CD14-positive monocyte (primary cell): ENCODE data around the gene KCNQ1. TPM values are rescaled to one million over a fixed set of nuclear protein-coding genes. Genes with fewer than 3 reads are reported as not detected.

Source experiments
- DNase-seq, 3 donors: peaks; one replicate each; pipeline ENCODE4 v3.0.0-alpha.2; 2011 to 2022
- H2AFZ ChIP-seq: 2 replicates; pipeline ENCODE4 v1.6.0; 2012; ENCODE audit warnings: mild to moderate bottlenecking, low read depth, low read length, inconsistent platforms; ENCODE audit not compliant: insufficient read depth, poor library complexity, severe bottlenecking
- H3K27ac ChIP-seq, 2 donors: 1 replicate in 1 of 2; 2 replicates in 1 of 2; pipeline ENCODE4 v1.5.1; 2012 to 2013; ENCODE audit warnings: low read length in 2 of 2, control low read depth in 1 of 2, inconsistent platforms in 1 of 2, low read depth in 1 of 2, mild to moderate bottlenecking in 1 of 2
- H3K27me3 ChIP-seq, 2 donors: one replicate each; pipeline versions ENCODE4 v1.6.0 to v1.6.1; 2011 to 2013; ENCODE audit warnings: low read length in 2 of 2; ENCODE audit not compliant: control insufficient read depth in 2 of 2, insufficient read depth in 2 of 2
- H3K36me3 ChIP-seq, 2 donors: replicated peaks in 1 of 2; 1 replicate in 1 of 2; 2 replicates in 1 of 2; pipeline versions ENCODE4 v1.5.1 to v1.6.1; 2012 to 2013; ENCODE audit warnings: low read length in 2 of 2, control low read depth in 1 of 2, inconsistent platforms in 1 of 2, mild to moderate bottlenecking in 1 of 2; ENCODE audit not compliant: insufficient read depth in 2 of 2, control insufficient read depth in 1 of 2
- H3K4me1 ChIP-seq, 2 donors: 1 replicate in 1 of 2; 2 replicates in 1 of 2; pipeline versions ENCODE4 v1.5.1 to v1.6.1; 2012 to 2013; ENCODE audit warnings: low read length in 2 of 2, control low read depth in 1 of 2, inconsistent platforms in 1 of 2, mild to moderate bottlenecking in 1 of 2, moderate library complexity in 1 of 2; ENCODE audit not compliant: insufficient read depth in 2 of 2, control insufficient read depth in 1 of 2
- H3K4me2 ChIP-seq: replicated peaks from 2 replicates; pipeline ENCODE3; 2012; ENCODE audit warnings: low read length, moderate library complexity, mild to moderate bottlenecking; ENCODE audit not compliant: poor library complexity, severe bottlenecking; ENCODE audit errors: extremely low read depth
- H3K4me3 ChIP-seq, 3 experiments: fragments of 200-600 bp in 1 of 3; sonication (generic) in 1 of 3; replicated peaks in 1 of 3; 1 replicate in 2 of 3; 2 replicates in 1 of 3; pipeline ENCODE4 v1.5.1; 2011 to 2013; ENCODE audit warnings: low read length in 3 of 3, mild to moderate bottlenecking in 3 of 3, control low read depth in 2 of 3, low read depth in 2 of 3, inconsistent platforms in 1 of 3, moderate library complexity in 1 of 3
- H3K79me2 ChIP-seq: 2 replicates; pipeline ENCODE4 v1.6.0; 2012; ENCODE audit warnings: mild to moderate bottlenecking, control low read depth, inconsistent platforms, low read length, moderate library complexity; ENCODE audit not compliant: insufficient read depth
- H3K9ac ChIP-seq: 2 replicates; pipeline ENCODE4 v1.6.0; 2017; ENCODE audit warnings: low read length, mild to moderate bottlenecking; ENCODE audit not compliant: insufficient read depth, poor library complexity, severe bottlenecking
- H3K9me3 ChIP-seq, 2 donors: replicated peaks in 1 of 2; 1 replicate in 1 of 2; 2 replicates in 1 of 2; pipeline versions ENCODE4 v1.5.1 to v1.6.1; 2012 to 2013; ENCODE audit warnings: low read length in 2 of 2, control low read depth in 1 of 2; ENCODE audit not compliant: control insufficient read depth in 1 of 2, insufficient read depth in 1 of 2
- H4K20me1 ChIP-seq: 2 replicates; pipeline ENCODE4 v1.6.0; 2012; ENCODE audit warnings: mild to moderate bottlenecking, low read length, control low read depth, moderate library complexity; ENCODE audit not compliant: insufficient read depth
- H3K27ac Mint-ChIP-seq, 7 donors: one replicate each; pipeline ENCODE4 v1.8.0; 2020; ENCODE audit warnings: mild to moderate bottlenecking in 7 of 7, mixed read lengths in 7 of 7, moderate library complexity in 6 of 7, inconsistent platforms in 2 of 7
- H3K27me3 Mint-ChIP-seq, 3 donors: one replicate each; pipeline ENCODE4 v1.8.0; 2021 to 2022; ENCODE audit warnings: low read depth in 3 of 3, mild to moderate bottlenecking in 3 of 3, mixed read lengths in 3 of 3, moderate library complexity in 3 of 3, inconsistent platforms in 1 of 3
- H3K36me3 Mint-ChIP-seq, 2 donors: one replicate each; pipeline ENCODE4 v1.8.0; 2020; ENCODE audit warnings: mixed read lengths in 2 of 2, inconsistent platforms in 1 of 2, mild to moderate bottlenecking in 1 of 2
- H3K4me1 Mint-ChIP-seq: one replicate; pipeline ENCODE4 v1.8.0; 2020; ENCODE audit warnings: mild to moderate bottlenecking, mixed read lengths
- H3K4me3 Mint-ChIP-seq, 2 donors: one replicate each; pipeline ENCODE4 v1.8.0; 2020; ENCODE audit warnings: mild to moderate bottlenecking in 2 of 2, mixed read lengths in 2 of 2, moderate library complexity in 1 of 2
- H3K9me3 Mint-ChIP-seq, 7 donors: one replicate each; pipeline ENCODE4 v1.8.0; 2020 to 2022; ENCODE audit warnings: mixed read lengths in 7 of 7, mild to moderate bottlenecking in 6 of 7, moderate library complexity in 6 of 7, inconsistent platforms in 2 of 7
- WGBS: methylation state at CpG from one replicate; pipeline ENCODE4 v1.1.5; 2013; ENCODE audit warnings: missing lambda C conversion rate; ENCODE audit not compliant: insufficient coverage; 5-methylcytosine and 5-hydroxymethylcytosine counted together
- intact Hi-C, 2 donors: fragments of 100-400 bp; cut with micrococcal nuclease; formaldehyde crosslinking; loops; one replicate each; pipeline versions ENCODE4 v1.15.0 to v1.15.1; 2023
- polyA plus RNA-seq, 3 donors: library from polyadenylated mRNA; depleted of rRNA in 1 of 3; unstranded in 2 of 3; stranded (reverse) in 1 of 3; fragments of 300-500 nt in 2 of 3; fragments of >200 nt in 1 of 3; fragmentation: Illumina TruSeq in 2 of 3; gene quantifications; 1 replicate in 2 of 3; 2 replicates in 1 of 3; pipeline ENCODE4 v1.2.3, GENCODE V29; 2012 to 2021
- TF ChIP-seq, protein P1 (sequence below): fragments of 200-600 bp; IDR thresholded peaks from one replicate; pipeline ENCODE4 v1.8.0; 2022; ENCODE audit warnings: antibody characterized with exemption, mild to moderate bottlenecking

KCNQ1 gene
- polyA plus RNA-seq, 3 donors = 14.9 to 31.8 (median 21.6) TPM

GRCh38 chr11:2892967-2893528 lies 448.2 kb downstream of the KCNQ1 start:
- 50% methylated on average over 2 of the region's 4 CpGs for WGBS
- Histone ChIP-seq H3K27ac (peak overlapping the region; percentile 23 to 68), H3K36me3 (no peaks in the 10 kb centered on the region), H3K9me3 (no peaks in the 10 kb centered on the region), H3K4me1 (peaks cover 29 to 30% of the 10 kb centered on the region in 2 donors), H3K79me2 (no peaks in the 10 kb centered on the region), H3K9ac (peak overlapping the region; percentile 63), H3K27me3 (peaks cover 0 to 2% of the 10 kb centered on the region in 2 donors), H3K4me3 (peak overlapping the region in 2 of 3 experiments; percentile 49 to 77), H2AFZ (peak overlapping the region; percentile 76), H3K4me2 (peak overlapping the region; percentile 88), H4K20me1 (peaks cover 3% of the 10 kb centered on the region)
- Mint-ChIP-seq H3K27ac (peak overlapping the region; percentile 26 to 88 (median 77)), H3K4me3 (peak overlapping the region; percentile 72 to 82), H3K9me3 (peaks cover 0 to 2% (median 0%) of the 10 kb centered on the region in 7 donors), H3K36me3 (peaks cover 7 to 14% of the 10 kb centered on the region in 2 donors), H3K27me3 (peaks cover 4 to 24% (median 10%) of the 10 kb centered on the region in 3 donors), H3K4me1 (peaks cover 31% of the 10 kb centered on the region)
- DNase-seq = peak; percentile 61 to 64 (median 63)
- intact Hi-C loops = no loop called here
- TF ChIP-seq, protein P1, sequence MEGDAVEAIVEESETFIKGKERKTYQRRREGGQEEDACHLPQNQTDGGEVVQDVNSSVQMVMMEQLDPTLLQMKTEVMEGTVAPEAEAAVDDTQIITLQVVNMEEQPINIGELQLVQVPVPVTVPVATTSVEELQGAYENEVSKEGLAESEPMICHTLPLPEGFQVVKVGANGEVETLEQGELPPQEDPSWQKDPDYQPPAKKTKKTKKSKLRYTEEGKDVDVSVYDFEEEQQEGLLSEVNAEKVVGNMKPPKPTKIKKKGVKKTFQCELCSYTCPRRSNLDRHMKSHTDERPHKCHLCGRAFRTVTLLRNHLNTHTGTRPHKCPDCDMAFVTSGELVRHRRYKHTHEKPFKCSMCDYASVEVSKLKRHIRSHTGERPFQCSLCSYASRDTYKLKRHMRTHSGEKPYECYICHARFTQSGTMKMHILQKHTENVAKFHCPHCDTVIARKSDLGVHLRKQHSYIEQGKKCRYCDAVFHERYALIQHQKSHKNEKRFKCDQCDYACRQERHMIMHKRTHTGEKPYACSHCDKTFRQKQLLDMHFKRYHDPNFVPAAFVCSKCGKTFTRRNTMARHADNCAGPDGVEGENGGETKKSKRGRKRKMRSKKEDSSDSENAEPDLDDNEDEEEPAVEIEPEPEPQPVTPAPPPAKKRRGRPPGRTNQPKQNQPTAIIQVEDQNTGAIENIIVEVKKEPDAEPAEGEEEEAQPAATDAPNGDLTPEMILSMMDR = no peak

DNA sequence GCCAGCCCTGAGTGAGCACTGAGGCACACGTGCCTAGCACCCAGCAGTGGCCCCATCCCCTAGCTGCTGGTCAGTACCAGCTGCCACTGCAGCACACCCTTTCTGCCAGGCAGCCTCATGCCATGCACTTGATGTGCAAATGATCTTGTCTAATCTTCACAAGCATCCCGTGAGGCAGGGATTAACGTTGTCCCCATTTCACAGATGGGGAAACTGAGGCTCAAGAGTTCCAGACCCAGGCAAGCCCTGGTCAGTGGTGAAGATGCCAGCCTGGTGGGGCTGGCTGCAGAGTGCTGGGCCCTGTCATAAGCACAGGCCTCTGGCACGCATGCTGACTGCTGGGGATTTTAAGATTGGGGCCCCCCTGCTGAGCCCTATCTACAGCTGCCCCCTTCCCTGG lies 449.1 kb downstream of the KCNQ1 start:
- Histone ChIP-seq H3K4me2 (no peak overlapping the region), H3K4me1 (peaks cover 38 to 39% of the 10 kb centered on the region in 2 donors), H3K9ac (no peak overlapping the region), H3K79me2 (no peaks in the 10 kb centered on the region), H2AFZ (no peak overlapping the region), H3K9me3 (no peaks in the 10 kb centered on the region), H3K36me3 (no peaks in the 10 kb centered on the region), H3K27me3 (no peaks in the 10 kb centered on the region), H3K27ac (no peak overlapping the region), H3K4me3 (no peak overlapping the region), H4K20me1 (peaks cover 3% of the 10 kb centered on the region)
- WGBS = 93% methylated on average over 3 of the region's 4 CpGs
- intact Hi-C loops = no loop called here
- Mint-ChIP-seq H3K4me1 (peaks cover 38% of the 10 kb centered on the region), H3K36me3 (peaks cover 9 to 15% of the 10 kb centered on the region in 2 donors), H3K9me3 (peaks cover 0 to 2% (median 0%) of the 10 kb centered on the region in 7 donors), H3K27me3 (peaks cover 4 to 20% (median 10%) of the 10 kb centered on the region in 3 donors), H3K27ac (peak overlapping the region in 1 of 7 donors; percentile 60), H3K4me3 (peak overlapping the region in 1 of 2 donors; percentile 21)
- DNase-seq = no peak
- TF ChIP-seq, protein P1 = no peak
